GM12891 (cell line): ENCODE data around the gene DNAJA3.

ENCODE experiments used
- DNase-seq: peaks from one replicate; pipeline ENCODE4 v3.0.0; 2011; ENCODE audit warnings: low spot score; ENCODE audit not compliant: insufficient read length
- FAIRE-seq: peaks from 2 replicates; lab custom pipeline; 2011; peaks lifted over from hg19 to GRCh38; lab: Jason Lieb, UNC
- PAX5 ChIP-seq: IDR thresholded peaks from 2 replicates; pipeline ENCODE4 v1.6.1; 2011; ENCODE audit warnings: low read length, moderate library complexity, mild to moderate bottlenecking; ENCODE audit not compliant: insufficient read depth, severe bottlenecking
- POLR2A ChIP-seq: IDR thresholded peaks from 2 replicates; pipeline ENCODE4 v1.6.1; 2011; ENCODE audit warnings: low read depth, low read length, control low read depth
- POLR2AphosphoS5 ChIP-seq: IDR thresholded peaks from 2 replicates; pipeline ENCODE4 v1.6.1; 2011; ENCODE audit warnings: low read depth, low read length, control low read depth
- POU2F2 ChIP-seq: IDR thresholded peaks from 2 replicates; pipeline ENCODE4 v1.6.1; 2011; ENCODE audit warnings: low read depth, mild to moderate bottlenecking, control low read depth, low read length, moderate library complexity
- SPI1 ChIP-seq: IDR thresholded peaks from 2 replicates; pipeline ENCODE4 v1.6.1; 2011; ENCODE audit warnings: low read depth, low read length, control low read depth
- TAF1 ChIP-seq: IDR thresholded peaks from 2 replicates; pipeline ENCODE4 v1.6.1; 2011; ENCODE audit warnings: low read depth, low read length, control low read depth

DNAJA3 gene

DNA sequence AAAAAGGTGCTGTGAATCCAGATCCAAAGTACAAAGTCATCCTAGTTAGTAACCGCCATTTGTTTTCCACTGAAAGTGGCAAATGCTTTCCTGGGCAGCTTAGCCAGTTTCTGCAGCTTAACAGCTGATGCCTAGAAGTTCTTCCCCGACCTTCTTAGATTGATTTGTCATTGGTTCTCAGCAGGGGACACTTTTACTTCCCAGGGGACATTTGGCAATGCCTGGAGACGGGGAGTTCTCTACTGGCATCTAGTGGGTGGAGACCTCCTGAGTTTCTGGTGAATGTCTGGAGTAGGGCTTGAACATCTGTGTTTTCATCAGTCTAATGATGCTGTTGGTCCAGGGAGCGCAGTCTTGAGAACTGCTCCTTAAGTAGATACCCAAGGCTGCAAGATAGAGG is 7.6 kb downstream of the DNAJA3 start:
- FAIRE-seq, result no peak
- TF ChIP-seq POLR2A (no peak), POU2F2 (no peak), TAF1 (no peak), POLR2AphosphoS5 (no peak), SPI1 (no peak), PAX5 (no peak)
- no peak for DNase-seq

DNA sequence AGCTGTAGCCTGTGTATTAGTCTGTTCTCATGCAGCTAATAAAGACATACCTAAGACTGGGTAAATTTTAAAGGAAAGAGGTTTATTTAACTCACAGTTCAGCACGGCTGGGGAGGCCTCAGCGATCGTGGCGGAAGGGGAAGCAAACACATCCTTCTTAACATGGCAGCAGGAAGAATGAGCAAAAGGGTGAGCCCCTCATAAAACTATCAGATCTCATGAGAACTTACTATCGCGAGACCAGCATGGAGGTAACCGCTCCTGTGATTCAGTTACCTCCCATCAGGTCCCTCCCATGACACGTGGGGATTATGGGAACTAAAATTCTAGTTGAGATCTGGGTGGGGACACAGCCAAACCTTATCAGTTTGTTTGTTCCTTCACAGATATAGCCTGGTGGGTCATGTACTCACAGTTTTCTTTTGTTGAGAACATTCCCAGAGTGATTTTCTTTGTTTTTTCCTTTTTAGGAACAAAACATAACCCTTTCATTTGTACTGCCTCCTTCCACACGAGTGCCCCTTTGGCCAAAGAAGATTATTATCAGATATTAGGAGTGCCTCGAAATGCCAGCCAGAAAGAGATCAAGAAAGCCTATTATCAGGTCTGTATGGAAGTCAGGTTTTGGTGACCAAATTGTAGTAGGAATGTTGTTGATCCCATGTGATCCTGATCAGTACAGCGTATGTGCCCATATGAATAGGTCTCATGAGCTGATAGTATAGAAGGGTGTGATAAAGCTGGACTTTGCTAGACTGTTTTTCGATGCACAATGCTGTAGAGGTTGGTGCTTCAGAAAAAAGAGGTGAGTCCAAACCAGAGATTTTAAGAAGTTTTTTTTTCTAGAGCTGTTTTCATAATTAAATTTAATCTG is 8.5 kb downstream of the DNAJA3 start:
- TF ChIP-seq PAX5 (no peak), POLR2AphosphoS5 (no peak), TAF1 (no peak), POLR2A (no peak), POU2F2 (no peak), SPI1 (no peak)

GRCh38 chr16:4435337-4436067 is 9.8 kb downstream of the DNAJA3 start:
- FAIRE-seq, result no peak
- DNase-seq, result no peak
- TF ChIP-seq TAF1 (no peak), SPI1 (no peak), POLR2AphosphoS5 (no peak), PAX5 (no peak)

More for the DNA sequence above, 8.5 kb downstream of the DNAJA3 start:
- FAIRE-seq (no peak), DNase-seq (no peak)

DNA sequence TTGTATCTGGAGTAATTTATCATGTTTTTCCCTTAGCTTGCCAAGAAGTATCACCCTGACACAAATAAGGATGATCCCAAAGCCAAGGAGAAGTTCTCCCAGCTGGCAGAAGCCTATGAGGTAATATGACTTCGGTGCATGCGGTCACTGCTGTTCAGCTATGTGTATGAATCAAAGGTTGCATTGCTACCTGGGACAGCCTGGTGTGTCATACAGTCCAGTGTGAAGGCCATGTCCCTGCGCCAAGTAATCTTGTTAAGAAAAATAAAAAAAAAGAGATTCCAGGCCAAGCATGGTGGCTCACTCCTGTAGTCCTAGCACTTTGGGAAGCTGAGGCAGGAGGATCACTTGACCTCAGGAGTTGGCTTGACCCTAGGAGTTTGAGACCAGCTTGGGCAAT is 11.7 kb downstream of the DNAJA3 start:
- DNase-seq (no peak), FAIRE-seq (no peak)
- TF ChIP-seq TAF1, result no peak
- TF ChIP-seq POLR2A, result no peak
- TF ChIP-seq POU2F2, result no peak
- TF ChIP-seq POLR2AphosphoS5, result no peak
- TF ChIP-seq PAX5, result no peak
- no peak for TF ChIP-seq SPI1

- no peak for FAIRE-seq
- no peak for DNase-seq
- no peak for TF ChIP-seq POLR2AphosphoS5
- no peak for TF ChIP-seq TAF1
- no peak for TF ChIP-seq POU2F2
- TF ChIP-seq SPI1, result no peak
- no peak for TF ChIP-seq POLR2A
- no peak for TF ChIP-seq PAX5
Measured at GRCh38 chr16:4442371-4442770, 16.7 kb downstream of the DNAJA3 start.

GRCh38 chr16:4443271-4443670 is 17.6 kb downstream of the DNAJA3 start:
- TF ChIP-seq TAF1 (no peak), POLR2A (no peak), POLR2AphosphoS5 (no peak), SPI1 (no peak), PAX5 (no peak), POU2F2 (no peak)
- DNase-seq, result no peak
- FAIRE-seq, result no peak

- no peak for TF ChIP-seq POLR2AphosphoS5
- no peak for TF ChIP-seq TAF1
- TF ChIP-seq POU2F2, result no peak
- no peak for TF ChIP-seq SPI1
- no peak for TF ChIP-seq PAX5
- TF ChIP-seq POLR2A, result no peak
- FAIRE-seq (no peak), DNase-seq (no peak)
Measured at GRCh38 chr16:4443986-4444385, 18.3 kb downstream of the DNAJA3 start.

DNA sequence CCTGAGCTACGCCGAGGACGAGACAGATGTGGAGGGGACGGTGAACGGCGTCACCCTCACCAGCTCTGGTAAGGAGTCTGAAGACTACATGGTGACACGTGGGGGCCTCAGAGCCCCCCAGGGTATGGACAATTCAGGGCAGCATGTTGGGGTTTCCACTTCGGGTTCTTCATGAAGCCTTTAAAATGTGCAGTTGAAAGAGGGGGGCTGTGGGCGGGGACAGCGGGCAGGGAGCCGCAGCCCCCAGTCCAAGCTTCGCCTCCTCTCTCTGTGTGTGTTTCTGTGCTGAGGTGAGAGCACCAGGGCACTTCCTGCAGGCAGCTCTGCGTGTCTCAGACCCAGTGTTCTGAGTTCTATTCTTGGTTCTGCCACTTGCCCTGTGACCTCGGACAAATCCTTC is 24.8 kb downstream of the DNAJA3 start:
- no peak for FAIRE-seq
- TF ChIP-seq POLR2AphosphoS5, result no peak
- no peak for TF ChIP-seq POLR2A
- TF ChIP-seq TAF1, result no peak
- no peak for TF ChIP-seq SPI1
- TF ChIP-seq PAX5, result no peak
- no peak for TF ChIP-seq POU2F2

GRCh38 chr16:4450931-4451519 is 25.4 kb downstream of the DNAJA3 start:
- FAIRE-seq (no peak), DNase-seq (no peak)
- TF ChIP-seq POLR2AphosphoS5 (no peak), PAX5 (no peak), TAF1 (no peak), POU2F2 (no peak), SPI1 (no peak), POLR2A (no peak)

More for the DNA sequence above, 24.8 kb downstream of the DNAJA3 start:
- DNase-seq, result no peak
